Keratinocyte (primary cell): ENCODE measurements around the gene PGM1. TPM values are rescaled to one million over a fixed set of nuclear protein-coding genes. Genes with fewer than 3 reads are reported as not detected.
A peak's percentile ranks its signal among the peaks of the same experiment; 100 is the strongest.

ENCODE experiments used
- DNase-seq: peaks from one replicate; pipeline ENCODE4 v3.0.0-alpha.2; 2011; ENCODE audit warnings: low read depth, missing footprints, low spot score
- FAIRE-seq: peaks from 2 replicates; lab custom pipeline; 2011; peaks lifted over from hg19 to GRCh38; lab: Jason Lieb, UNC
- H2AFZ ChIP-seq: 2 replicates; pipeline ENCODE4 v1.6.0; 2012; ENCODE audit warnings: low read length, control low read depth, inconsistent platforms; ENCODE audit not compliant: control insufficient read depth
- H3K27ac ChIP-seq: 2 replicates; pipeline ENCODE4 v1.5.1; 2011; ENCODE audit warnings: low read length; ENCODE audit not compliant: control insufficient read depth, insufficient read depth
- H3K27me3 ChIP-seq: 3 replicates; pipeline ENCODE4 v1.6.0; 2011; ENCODE audit warnings: low read length; ENCODE audit not compliant: control insufficient read depth, insufficient read depth; ENCODE audit errors: extremely low read depth
- H3K36me3 ChIP-seq, 2 experiments: 2 replicates in 1 of 2; 3 replicates in 1 of 2; pipeline ENCODE4 v1.5.1; 2011; ENCODE audit warnings: low read length in 2 of 2, mild to moderate bottlenecking in 1 of 2; ENCODE audit not compliant: control insufficient read depth in 2 of 2, insufficient read depth in 2 of 2; ENCODE audit errors: extremely low read depth in 1 of 2
- H3K4me1 ChIP-seq: 3 replicates; pipeline ENCODE4 v1.5.1; 2011; ENCODE audit warnings: low read length; ENCODE audit not compliant: control insufficient read depth, insufficient read depth; ENCODE audit errors: extremely low read depth
- H3K4me2 ChIP-seq: 3 replicates; pipeline ENCODE4 v1.6.0; 2011; ENCODE audit warnings: low read depth, low read length; ENCODE audit not compliant: control insufficient read depth, insufficient read depth; ENCODE audit errors: extremely low read depth
- H3K4me3 ChIP-seq, 3 experiments: fragments of 200-600 bp in 1 of 3; sonication (generic) in 1 of 3; 2 replicates in 2 of 3; 3 replicates in 1 of 3; pipeline ENCODE4 v1.5.1; 2011 to 2016; ENCODE audit warnings: low read length in 3 of 3, mild to moderate bottlenecking in 3 of 3, control low read depth in 2 of 3, inconsistent platforms in 1 of 3, low read depth in 1 of 3, mixed read lengths in 1 of 3, mixed run types in 1 of 3, moderate library complexity in 1 of 3; ENCODE audit not compliant: control insufficient read depth in 2 of 3, insufficient read depth in 2 of 3; ENCODE audit errors: extremely low read depth in 1 of 3
- H3K79me2 ChIP-seq: 2 replicates; pipeline ENCODE4 v1.6.0; 2012; ENCODE audit warnings: low read length; ENCODE audit not compliant: control insufficient read depth, insufficient read depth
- H3K9ac ChIP-seq: 3 replicates; pipeline ENCODE4 v1.6.0; 2011; ENCODE audit warnings: low read length; ENCODE audit not compliant: control insufficient read depth, insufficient read depth; ENCODE audit errors: extremely low read depth
- H3K9me1 ChIP-seq: 3 replicates; pipeline ENCODE4 v1.6.0; 2011; ENCODE audit warnings: low read length; ENCODE audit not compliant: control insufficient read depth, insufficient read depth; ENCODE audit errors: extremely low read depth
- H3K9me3 ChIP-seq: 2 replicates; pipeline ENCODE4 v1.5.1; 2012; ENCODE audit warnings: low read depth, low read length; ENCODE audit not compliant: control insufficient read depth
- H4K20me1 ChIP-seq: 3 replicates; pipeline ENCODE4 v1.6.0; 2011; ENCODE audit warnings: low read length; ENCODE audit not compliant: control insufficient read depth, insufficient read depth; ENCODE audit errors: extremely low read depth
- CTCF ChIP-seq, 3 experiments: IDR thresholded peaks in 1 of 3; conservative IDR thresholded peaks in 1 of 3; optimal IDR thresholded peaks in 1 of 3; 2 replicates in 2 of 3; 3 replicates in 1 of 3; pipeline versions ENCODE3 to v1.5.1; 2011; ENCODE audit warnings: low read length in 3 of 3, mild to moderate bottlenecking in 3 of 3, moderate library complexity in 2 of 3, control low read depth in 1 of 3, inconsistent platforms in 1 of 3; ENCODE audit not compliant: insufficient read depth in 2 of 3; ENCODE audit errors: extremely low read depth in 1 of 3
- EZH2 ChIP-seq: IDR thresholded peaks from one replicate; pipeline ENCODE4 v1.6.1; 2012; ENCODE audit warnings: inconsistent platforms, mild to moderate bottlenecking, low read length, moderate library complexity
- dilution Hi-C: fragments of 300-500 bp; cut with MboI; formaldehyde crosslinking; loops from one replicate; pipeline ENCODE4 v1.7.0; 2020; ENCODE audit warnings: low sequenced_read_pairs; ENCODE audit not compliant: extremely low pct_ligation_motif_present
- polyA plus RNA-seq, 5 experiments: library from polyadenylated mRNA; depleted of rRNA in 3 of 5; stranded (reverse) in 3 of 5; stranded (forward) in 1 of 5; unstranded in 1 of 5; fragments of >200 nt; gene quantifications; 1 replicate in 1 of 5; 2 replicates in 3 of 5; 3 replicates in 1 of 5; pipeline versions ENCODE4 v1.2.1 to v1.2.3, GENCODE V29; 2011 to 2012; ENCODE audit warnings: missing spikeins in 2 of 5, low read depth in 1 of 5, low replicate concordance in 1 of 5

PGM1 gene
- polyA plus RNA-seq, 1 donor (not counting 4 experiments of a cell fraction or from before 2014, with no cell fraction given), result 38.9 TPM

DNA sequence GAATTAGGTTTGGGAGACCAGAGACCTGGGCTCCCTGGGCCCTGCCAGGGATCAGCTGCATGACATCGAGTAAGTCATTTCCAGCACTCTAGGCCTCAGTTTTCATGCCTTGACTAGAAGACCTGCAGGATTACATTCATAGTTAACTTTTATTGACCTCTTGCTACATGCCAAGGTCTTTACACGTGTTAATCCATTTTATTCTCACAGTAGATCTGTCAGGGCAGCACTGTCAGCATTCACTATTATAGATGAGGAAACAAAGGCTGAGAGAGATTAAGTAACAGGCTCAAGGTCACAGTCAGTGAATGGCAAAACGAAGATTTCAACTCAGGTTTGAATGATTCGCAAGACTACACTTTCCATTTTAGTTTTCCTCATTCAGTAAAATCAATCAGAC lies 37.0 kb downstream of the PGM1 start:
- peak overlapping the region; percentile 72 for H3K27ac ChIP-seq
- no peak for DNase-seq
- no peaks in the 10 kb centered on the region for H3K79me2 ChIP-seq
- H3K9me3 ChIP-seq, result no peaks in the 10 kb centered on the region
- peaks cover 26% of the 10 kb centered on the region for H3K4me1 ChIP-seq
- dilution Hi-C loops, result no loop called here
- peak; percentile 72 for FAIRE-seq
- no peaks in the 10 kb centered on the region for H4K20me1 ChIP-seq
- no peak overlapping the region for H3K4me3 ChIP-seq
- peak overlapping the region; percentile 64 for H3K4me2 ChIP-seq
- peak overlapping the region; percentile 10 for H2AFZ ChIP-seq
- H3K36me3 ChIP-seq, result peaks cover 3 to 15% of the 10 kb centered on the region in 2 experiments
- no peak overlapping the region for H3K9ac ChIP-seq
- no peaks in the 10 kb centered on the region for H3K27me3 ChIP-seq
- no peak for TF ChIP-seq EZH2
- TF ChIP-seq CTCF (optimal IDR thresholded peaks at IDR 0.05 in 1 of 3, IDR thresholded peaks at IDR 0.05 in 1 of 3, conservative IDR thresholded peaks at IDR 0.05 in 1 of 3; ENCODE audit: extremely low read depth in 1 of 3, insufficient read depth in 2 of 3, low read length in 3 of 3), result no peak
- H3K9me1 ChIP-seq, result no peaks in the 10 kb centered on the region

- TF ChIP-seq CTCF (optimal IDR thresholded peaks at IDR 0.05 in 1 of 3, IDR thresholded peaks at IDR 0.05 in 1 of 3, conservative IDR thresholded peaks at IDR 0.05 in 1 of 3; ENCODE audit: extremely low read depth in 1 of 3, insufficient read depth in 2 of 3, low read length in 3 of 3), result no peak
- no peak for TF ChIP-seq EZH2
- H4K20me1 ChIP-seq, result no peaks in the 10 kb centered on the region
- H3K4me1 ChIP-seq, result peaks cover 24% of the 10 kb centered on the region
- H3K9me1 ChIP-seq, result no peaks in the 10 kb centered on the region
- no peaks in the 10 kb centered on the region for H3K27me3 ChIP-seq
- no peak overlapping the region for H3K4me3 ChIP-seq
- H3K9me3 ChIP-seq, result no peaks in the 10 kb centered on the region
- DNase-seq (no peak), FAIRE-seq (no peak)
- no peak overlapping the region for H3K9ac ChIP-seq
- H3K4me2 ChIP-seq, result peak overlapping the region; percentile 64
- peaks cover 3 to 15% of the 10 kb centered on the region in 2 experiments for H3K36me3 ChIP-seq
- peak overlapping the region; percentile 10 for H2AFZ ChIP-seq
- dilution Hi-C loops, result no loop called here
- H3K27ac ChIP-seq, result peak overlapping the region; percentile 72
- H3K79me2 ChIP-seq, result no peaks in the 10 kb centered on the region
These were observed 37.5 kb downstream of the PGM1 start for GRCh38 chr1:63630666-63631065.
